ENCODE results near the gene CHST10. TPM values are rescaled to one million over a fixed set of nuclear protein-coding genes. Genes with fewer than 3 reads are reported as not detected.

Gene CHST10
- total and polyA plus RNA-seq, 10 of the 15 experiments (the other 5 are each of a cell fraction or from before 2014, with no cell fraction given): 2.0 to 22.5 (median 15.7) TPM

- TF ChIP-seq PAX8 (IDR thresholded peaks at IDR 0.05): no peak
- no peak for TF ChIP-seq MLLT1 (IDR thresholded peaks at IDR 0.05)
- no peak for TF ChIP-seq NFYA (IDR thresholded peaks at IDR 0.05; ENCODE audit: borderline replicate concordance, low read depth, low read length)
- no peak for TF ChIP-seq KLF5 (IDR thresholded peaks at IDR 0.05; ENCODE audit: partially characterized antibody)
- no peak for TF ChIP-seq USF1 (IDR thresholded peaks at IDR 0.05; ENCODE audit: borderline replicate concordance, extremely low read length, insufficient read depth, low read depth, low read length)
- no peak for TF ChIP-seq BCLAF1 (IDR thresholded peaks at IDR 0.05)
Observed at GRCh38 chr2:100381240-100381639, 36.2 kb downstream of the CHST10 start (continued).

Measured in GM12878 (cell line).